Ishikawa (cell line): Measurements from ENCODE around the gene HPDL.

Experiments used
- CEBPB ChIP-seq: IDR thresholded peaks from 2 replicates; pipeline ENCODE4 v1.6.1; 2012
- CREB1 ChIP-seq: IDR thresholded peaks from 2 replicates; pipeline ENCODE4 v1.6.1; 2012; ENCODE audit warnings: low read depth
- EGR1 ChIP-seq: IDR thresholded peaks from 2 replicates; pipeline ENCODE4 v1.6.1; 2012
- EP300 ChIP-seq: IDR thresholded peaks from 2 replicates; pipeline ENCODE4 v1.6.1; 2012; ENCODE audit warnings: borderline replicate concordance
- FOXM1 ChIP-seq: IDR thresholded peaks from 2 replicates; pipeline ENCODE4 v1.6.1; 2012; ENCODE audit warnings: low read depth, borderline replicate concordance
- MAX ChIP-seq: IDR thresholded peaks from 2 replicates; pipeline ENCODE4 v1.6.1; 2012
- NFIC ChIP-seq: IDR thresholded peaks from 2 replicates; pipeline ENCODE4 v1.6.1; 2012
- RAD21 ChIP-seq: IDR thresholded peaks from 2 replicates; pipeline ENCODE4 v1.6.1; 2012; ENCODE audit warnings: low read depth
- REST ChIP-seq: IDR thresholded peaks from 2 replicates; pipeline ENCODE4 v1.6.1; 2012; ENCODE audit warnings: low read depth, mild to moderate bottlenecking
- TAF1 ChIP-seq: IDR thresholded peaks from 2 replicates; pipeline ENCODE4 v1.6.1; 2012; ENCODE audit warnings: low read depth, mild to moderate bottlenecking
- TCF12 ChIP-seq: IDR thresholded peaks from 2 replicates; pipeline ENCODE4 v1.6.1; 2012; ENCODE audit warnings: low read depth
- TEAD4 ChIP-seq: IDR thresholded peaks from 2 replicates; pipeline ENCODE4 v1.6.1; 2012
- USF1 ChIP-seq: IDR thresholded peaks from 2 replicates; pipeline ENCODE4 v1.6.1; 2012
- YY1 ChIP-seq: IDR thresholded peaks from 2 replicates; pipeline ENCODE4 v1.6.1; 2012; ENCODE audit warnings: low read depth
- ZBTB7A ChIP-seq: IDR thresholded peaks from 2 replicates; pipeline ENCODE4 v1.6.1; 2012; ENCODE audit warnings: low read depth

The HPDL gene

GRCh38 chr1:45326627-45327623 is at the start of gene HPDL:
TSS of gene HPDL (plus strand) at chr1:45326895. CDS start at chr1:45327149, 254 bp downstream.
- TF ChIP-seq TAF1 (no peak), ZBTB7A (no peak), MAX (no peak), RAD21 (no peak), TEAD4 (no peak), CEBPB (no peak), CREB1 (no peak)

GRCh38 chr1:45282351-45282750 is 44.3 kb upstream of the HPDL start:
- TF ChIP-seq EGR1 (no peak), CREB1 (no peak), TCF12 (no peak), FOXM1 (no peak), EP300 (no peak), YY1 (no peak), RAD21 (no peak)

- TF ChIP-seq CREB1, result no peak
- no peak for TF ChIP-seq TCF12
- no peak for TF ChIP-seq FOXM1
- no peak for TF ChIP-seq TEAD4
- no peak for TF ChIP-seq TAF1
- TF ChIP-seq ZBTB7A, result no peak
- no peak for TF ChIP-seq CEBPB
- no peak for TF ChIP-seq NFIC
- TF ChIP-seq MAX, result no peak
- TF ChIP-seq RAD21, result no peak
Measured at GRCh38 chr1:45291716-45292115, 35.0 kb upstream of the HPDL start.

- TF ChIP-seq NFIC, result no peak
- no peak for TF ChIP-seq TEAD4
- TF ChIP-seq RAD21, result no peak
- no peak for TF ChIP-seq MAX
- TF ChIP-seq EGR1, result no peak
- TF ChIP-seq TAF1, result no peak
- no peak for TF ChIP-seq REST
- TF ChIP-seq YY1, result no peak
- no peak for TF ChIP-seq USF1
- no peak for TF ChIP-seq CREB1
- no peak for TF ChIP-seq EP300
- no peak for TF ChIP-seq TCF12
- no peak for TF ChIP-seq FOXM1
- TF ChIP-seq CEBPB, result no peak
- TF ChIP-seq ZBTB7A, result no peak
Measured at GRCh38 chr1:45297666-45298356, 28.9 kb upstream of the HPDL start.

DNA sequence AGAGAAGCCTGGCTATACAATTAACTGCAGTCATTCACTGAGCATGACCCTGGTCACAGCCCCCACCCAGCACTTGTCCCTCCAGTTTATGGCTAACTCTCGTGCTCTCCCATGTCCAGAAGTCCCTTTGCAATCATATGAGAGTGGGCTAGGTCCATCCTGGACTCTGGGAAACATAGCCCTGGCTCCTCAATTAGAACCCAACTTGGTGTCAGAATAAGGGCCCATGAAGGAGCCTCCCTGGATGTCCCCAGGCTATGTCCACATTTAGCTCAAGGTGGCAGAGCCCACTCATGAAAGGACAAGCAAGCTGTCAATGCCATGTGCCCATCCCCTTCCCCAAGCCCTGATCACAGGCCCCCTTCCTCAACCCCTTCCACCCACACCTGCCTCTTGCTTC is 27.4 kb upstream of the HPDL start:
- TF ChIP-seq USF1 (no peak), TAF1 (no peak), YY1 (no peak), EP300 (no peak)

GRCh38 chr1:45299981-45300668 is 26.6 kb upstream of the HPDL start:
- no peak for TF ChIP-seq TAF1
- no peak for TF ChIP-seq TEAD4
- no peak for TF ChIP-seq YY1
- TF ChIP-seq EGR1, result no peak
- TF ChIP-seq RAD21, result peak; percentile 91
- no peak for TF ChIP-seq MAX
- TF ChIP-seq USF1, result no peak
